ENCODE data around the gene SPARC.

The SPARC gene

DNA sequence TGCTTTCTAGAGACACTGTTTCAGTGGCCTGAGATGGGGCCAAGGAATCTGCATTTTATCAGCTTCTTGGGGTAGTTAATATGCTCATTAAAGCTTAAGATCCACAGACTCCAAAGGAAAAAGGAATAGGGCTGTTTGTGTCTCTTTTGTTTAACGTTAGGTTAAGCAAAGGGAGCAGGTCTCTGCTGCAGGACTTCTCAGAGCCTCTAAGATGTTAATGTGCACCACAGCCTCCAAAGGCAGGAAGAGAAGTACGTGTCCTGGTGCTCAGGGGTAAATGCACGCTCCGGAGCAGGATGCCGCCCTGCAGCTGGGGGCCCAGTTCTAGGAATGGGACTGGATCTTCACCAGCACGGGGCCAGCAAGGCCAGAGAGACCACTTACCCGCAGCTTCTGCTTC, 19.6 kb downstream of the SPARC start:
- Histone ChIP-seq H3F3A (ENCODE audit: insufficient read depth, low read length) (no peaks in the 10 kb centered on the region), H3K79me2 (ENCODE audit: low read length) (no peaks in the 10 kb centered on the region), H3K27me3 (replicated peaks; ENCODE audit: insufficient read depth, low read length) (no peaks in the 10 kb centered on the region)

DNA sequence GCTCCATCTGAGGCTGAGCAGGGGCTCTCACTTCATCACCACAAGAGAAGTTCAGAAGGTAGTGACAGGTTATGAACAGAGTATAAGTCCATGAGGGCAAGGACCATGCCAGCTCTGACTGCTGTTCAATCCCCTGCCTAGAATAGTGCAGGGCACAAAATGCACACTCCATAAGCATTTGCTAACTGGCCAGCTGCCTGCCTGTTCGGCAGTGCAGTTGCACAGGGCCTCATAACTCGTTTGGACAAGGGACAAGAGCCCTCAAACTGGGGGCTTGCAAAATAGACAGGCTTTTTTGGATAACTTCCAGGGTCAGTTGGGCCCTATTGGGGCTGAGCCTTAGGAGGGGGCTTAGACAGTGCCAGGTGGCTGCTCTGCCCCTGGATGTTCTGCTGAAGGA, 21.1 kb downstream of the SPARC start:
- no peaks in the 10 kb centered on the region for H3K27me3 ChIP-seq (replicated peaks; ENCODE audit: insufficient read depth, low read length)
- no peaks in the 10 kb centered on the region for H3F3A ChIP-seq (ENCODE audit: insufficient read depth, low read length)
- H3K9me2 ChIP-seq (replicated peaks; ENCODE audit: insufficient read depth, low read length) = no peaks in the 10 kb centered on the region
- no peaks in the 10 kb centered on the region for H3K36me3 ChIP-seq (replicated peaks; ENCODE audit: insufficient read depth, low read length)
- H3K9me3 ChIP-seq (replicated peaks; ENCODE audit: insufficient read depth, low read length) = no peaks in the 10 kb centered on the region
- H3K27ac ChIP-seq (ENCODE audit: low read length) = no peak overlapping the region
- H3K4me2 ChIP-seq (ENCODE audit: low read depth, low read length) = no peak overlapping the region
- TF ChIP-seq, protein P1, sequence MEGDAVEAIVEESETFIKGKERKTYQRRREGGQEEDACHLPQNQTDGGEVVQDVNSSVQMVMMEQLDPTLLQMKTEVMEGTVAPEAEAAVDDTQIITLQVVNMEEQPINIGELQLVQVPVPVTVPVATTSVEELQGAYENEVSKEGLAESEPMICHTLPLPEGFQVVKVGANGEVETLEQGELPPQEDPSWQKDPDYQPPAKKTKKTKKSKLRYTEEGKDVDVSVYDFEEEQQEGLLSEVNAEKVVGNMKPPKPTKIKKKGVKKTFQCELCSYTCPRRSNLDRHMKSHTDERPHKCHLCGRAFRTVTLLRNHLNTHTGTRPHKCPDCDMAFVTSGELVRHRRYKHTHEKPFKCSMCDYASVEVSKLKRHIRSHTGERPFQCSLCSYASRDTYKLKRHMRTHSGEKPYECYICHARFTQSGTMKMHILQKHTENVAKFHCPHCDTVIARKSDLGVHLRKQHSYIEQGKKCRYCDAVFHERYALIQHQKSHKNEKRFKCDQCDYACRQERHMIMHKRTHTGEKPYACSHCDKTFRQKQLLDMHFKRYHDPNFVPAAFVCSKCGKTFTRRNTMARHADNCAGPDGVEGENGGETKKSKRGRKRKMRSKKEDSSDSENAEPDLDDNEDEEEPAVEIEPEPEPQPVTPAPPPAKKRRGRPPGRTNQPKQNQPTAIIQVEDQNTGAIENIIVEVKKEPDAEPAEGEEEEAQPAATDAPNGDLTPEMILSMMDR (IDR thresholded peaks at IDR 0.05; ENCODE audit: low read length) = no peak
- TF ChIP-seq EZH2phosphoT487 (IDR thresholded peaks at IDR 0.05; ENCODE audit: low read length) = no peak
- no peak for TF ChIP-seq EZH2 (optimal IDR thresholded peaks at IDR 0.05; ENCODE audit: low read depth, low read length)
- no peak overlapping the region for H3K4me3 ChIP-seq (ENCODE audit: low read length)
- H3K4me1 ChIP-seq (ENCODE audit: low read length) = 0 out of 2 replicates have a peak, but pooled peaks cover 4% of the 10 kb centered on the region
- no peaks in the 10 kb centered on the region for H3K79me2 ChIP-seq (ENCODE audit: low read length)
- H3K9ac ChIP-seq (ENCODE audit: low read length) = no peak overlapping the region
- DNase-seq = no peak
- H4K20me1 ChIP-seq (ENCODE audit: insufficient read depth, low read length) = no peaks in the 10 kb centered on the region
- no peak overlapping the region for H2AFZ ChIP-seq (ENCODE audit: low read length)

More for the DNA sequence above, 19.6 kb downstream of the SPARC start:
- Histone ChIP-seq H3K27ac (ENCODE audit: low read length) (no peak overlapping the region), H3K4me1 (ENCODE audit: low read length) (0 out of 2 replicates have a peak, but pooled peaks cover 3% of the 10 kb centered on the region), H3K9me2 (replicated peaks; ENCODE audit: insufficient read depth, low read length) (no peaks in the 10 kb centered on the region), H4K20me1 (ENCODE audit: insufficient read depth, low read length) (no peaks in the 10 kb centered on the region), H2AFZ (ENCODE audit: low read length) (no peak overlapping the region), H3K4me2 (ENCODE audit: low read depth, low read length) (no peak overlapping the region), H3K4me3 (ENCODE audit: low read length) (no peak overlapping the region), H3K9ac (ENCODE audit: low read length) (no peak overlapping the region), H3K36me3 (replicated peaks; ENCODE audit: insufficient read depth, low read length) (no peaks in the 10 kb centered on the region), H3K9me3 (replicated peaks; ENCODE audit: insufficient read depth, low read length) (no peaks in the 10 kb centered on the region)
- no peak for TF ChIP-seq EZH2phosphoT487 (IDR thresholded peaks at IDR 0.05; ENCODE audit: low read length)
- no peak for TF ChIP-seq EZH2 (optimal IDR thresholded peaks at IDR 0.05; ENCODE audit: low read depth, low read length)
- TF ChIP-seq, protein P1 (IDR thresholded peaks at IDR 0.05; ENCODE audit: low read length) = no peak
- no peak for DNase-seq

DNA sequence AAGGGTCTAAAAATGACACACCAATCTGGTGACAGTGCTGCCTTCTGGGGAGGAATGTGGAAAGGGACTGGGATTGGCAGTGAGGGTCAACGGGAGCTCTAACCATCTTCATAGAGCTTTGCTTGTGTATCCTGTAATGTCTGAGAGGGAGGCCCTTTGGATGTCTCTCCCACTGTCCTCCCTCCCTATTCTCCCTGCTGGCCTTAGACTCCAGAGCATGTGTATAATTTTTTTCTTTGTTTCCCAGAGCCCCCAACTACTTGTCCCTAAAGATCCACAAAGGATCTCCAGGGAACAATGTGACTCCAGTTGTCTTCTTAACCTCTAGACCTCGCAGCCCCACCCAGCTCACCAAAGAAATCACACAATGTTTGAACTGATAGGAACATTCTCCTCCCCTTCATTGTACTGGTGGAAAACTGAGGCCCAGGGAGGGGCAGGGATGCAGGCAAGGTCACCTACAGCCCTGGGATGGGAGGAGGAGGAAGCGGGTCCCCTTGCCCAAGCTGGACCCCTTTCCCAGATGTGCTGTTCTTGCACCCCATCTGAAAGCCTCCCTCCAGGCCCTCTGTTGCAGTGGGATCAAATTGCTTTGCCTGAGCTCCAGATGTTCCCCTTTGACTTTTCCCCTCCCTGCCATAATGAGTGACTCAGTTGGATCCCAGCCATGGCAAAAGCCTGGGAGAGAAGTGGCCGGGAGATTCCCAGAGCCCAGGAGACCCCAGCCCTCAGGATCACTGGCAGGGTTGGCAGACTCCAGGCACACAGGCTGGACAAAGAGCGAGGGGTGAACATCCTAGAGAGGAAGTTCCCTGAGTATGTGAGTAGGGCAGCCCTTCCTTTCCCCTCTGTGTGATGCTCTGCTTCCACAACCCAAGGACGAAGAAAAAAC, 21.8 kb downstream of the SPARC start:
- Histone ChIP-seq H3K27ac (ENCODE audit: low read length) (no peak overlapping the region), H3K9ac (ENCODE audit: low read length) (no peak overlapping the region), H2AFZ (ENCODE audit: low read length) (no peak overlapping the region), H3K4me2 (ENCODE audit: low read depth, low read length) (no peak overlapping the region), H3K4me1 (ENCODE audit: low read length) (0 out of 2 replicates have a peak, but pooled peaks cover 4% of the 10 kb centered on the region), H3K36me3 (replicated peaks; ENCODE audit: insufficient read depth, low read length) (no peaks in the 10 kb centered on the region), H3F3A (ENCODE audit: insufficient read depth, low read length) (no peaks in the 10 kb centered on the region), H3K79me2 (ENCODE audit: low read length) (no peaks in the 10 kb centered on the region), H3K9me3 (replicated peaks; ENCODE audit: insufficient read depth, low read length) (no peaks in the 10 kb centered on the region), H3K27me3 (replicated peaks; ENCODE audit: insufficient read depth, low read length) (no peaks in the 10 kb centered on the region), H3K4me3 (ENCODE audit: low read length) (no peak overlapping the region), H4K20me1 (ENCODE audit: insufficient read depth, low read length) (no peaks in the 10 kb centered on the region), H3K9me2 (replicated peaks; ENCODE audit: insufficient read depth, low read length) (no peaks in the 10 kb centered on the region)
- no peak for DNase-seq
- TF ChIP-seq EZH2phosphoT487 (IDR thresholded peaks at IDR 0.05; ENCODE audit: low read length) = no peak
- no peak for TF ChIP-seq EZH2 (optimal IDR thresholded peaks at IDR 0.05; ENCODE audit: low read depth, low read length)
- TF ChIP-seq, protein P1 (IDR thresholded peaks at IDR 0.05; ENCODE audit: low read length) = no peak
